ENCODE measurements around the gene NINJ2. TPM values are rescaled to one million over a fixed set of nuclear protein-coding genes. Genes with fewer than 3 reads are reported as not detected.
"Not testable (repeated sequence)": the region's sequence is repeated elsewhere in the genome, so short reads cannot be mapped to it uniquely, and the experiment has no call there.

The NINJ2 gene, protein sequence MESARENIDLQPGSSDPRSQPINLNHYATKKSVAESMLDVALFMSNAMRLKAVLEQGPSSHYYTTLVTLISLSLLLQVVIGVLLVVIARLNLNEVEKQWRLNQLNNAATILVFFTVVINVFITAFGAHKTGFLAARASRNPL
- polyA plus RNA-seq (2013, experiment 1 of 2), result 0.38 TPM
- 0.35 TPM for polyA plus RNA-seq (2013, experiment 2 of 2)

DNA sequence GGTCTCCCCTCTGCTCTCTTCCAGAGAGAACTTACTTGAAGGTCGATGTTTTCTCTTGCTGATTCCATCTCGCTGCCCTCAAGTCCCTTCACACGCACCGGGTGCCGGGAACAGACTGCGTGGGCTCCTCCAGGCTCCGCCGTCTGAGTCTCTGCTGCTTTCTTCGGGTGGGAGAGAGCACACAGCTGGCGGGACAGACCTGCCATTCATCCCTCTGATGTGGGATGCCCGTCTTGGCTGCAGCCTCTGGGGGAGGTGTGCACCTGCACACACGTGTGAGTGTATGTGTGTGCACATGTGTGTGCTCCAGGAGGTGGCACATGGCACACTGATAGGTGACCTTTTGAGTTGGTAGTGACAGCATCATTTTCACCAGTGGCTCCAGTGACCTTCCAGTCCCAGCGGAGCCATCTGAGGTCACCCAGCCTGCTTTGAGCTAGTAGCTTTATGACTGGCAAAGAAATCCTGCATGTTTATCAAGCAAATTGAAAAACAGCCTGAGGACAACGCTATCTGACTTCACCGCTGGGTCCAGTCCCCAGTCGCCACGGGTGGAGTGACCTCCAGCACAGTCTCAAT, at the start of gene NINJ2:
TSS of gene NINJ2 (minus strand) at position 153 of the 579 bp plus-strand sequence. CDS start at position 68, 85 bp downstream.
- Histone ChIP-seq H3K4me2 (ENCODE audit: low read length) (no peak within 1 kb of the TSS), H3K36me3 (ENCODE audit: control insufficient read depth, insufficient read depth, low read length) (no peaks in the 10 kb centered on the region), H3K27ac (ENCODE audit: low read depth, low read length) (no peak within 1 kb of the TSS), H3K4me3 (ENCODE audit: low read length) (no peak within 1 kb of the TSS), H3K4ac (ENCODE audit: low read depth, low read length) (no peak within 1 kb of the TSS), H4K8ac (ENCODE audit: low read depth, low read length) (no peak within 1 kb of the TSS), H2AK5ac (ENCODE audit: low read length) (no peak within 1 kb of the TSS), H3K4me1 (ENCODE audit: control insufficient read depth, low read depth, low read length) (no peaks in the 10 kb centered on the region), H4K5ac (ENCODE audit: low read length) (no peak within 1 kb of the TSS), H2BK5ac (ENCODE audit: low read length) (no peak within 1 kb of the TSS), H3K9ac (ENCODE audit: low read length) (no peak within 1 kb of the TSS), H2BK15ac (replicated peaks; ENCODE audit: low read depth) (no peak within 1 kb of the TSS), H3K79me2 (ENCODE audit: control insufficient read depth, insufficient read depth, low read length) (no peaks in the 10 kb centered on the region), H3K27me3 (ENCODE audit: insufficient read depth, low read length, poor library complexity) (no peaks in the 10 kb centered on the region), H3K56ac (ENCODE audit: low read length) (no peak within 1 kb of the TSS), H3K23ac (ENCODE audit: low read length) (no peak within 1 kb of the TSS), H2BK120ac (ENCODE audit: low read depth, low read length) (no peak within 1 kb of the TSS), H3K18ac (ENCODE audit: low read length) (no peak within 1 kb of the TSS), H3K79me1 (ENCODE audit: low read length) (no peaks in the 10 kb centered on the region)
- no CpG with 5 or more reads among the region's 17 CpGs for WGBS (ENCODE audit: extremely low coverage, insufficient coverage, low lambda C conversion rate)
- DNase-seq, result no peak

DNA sequence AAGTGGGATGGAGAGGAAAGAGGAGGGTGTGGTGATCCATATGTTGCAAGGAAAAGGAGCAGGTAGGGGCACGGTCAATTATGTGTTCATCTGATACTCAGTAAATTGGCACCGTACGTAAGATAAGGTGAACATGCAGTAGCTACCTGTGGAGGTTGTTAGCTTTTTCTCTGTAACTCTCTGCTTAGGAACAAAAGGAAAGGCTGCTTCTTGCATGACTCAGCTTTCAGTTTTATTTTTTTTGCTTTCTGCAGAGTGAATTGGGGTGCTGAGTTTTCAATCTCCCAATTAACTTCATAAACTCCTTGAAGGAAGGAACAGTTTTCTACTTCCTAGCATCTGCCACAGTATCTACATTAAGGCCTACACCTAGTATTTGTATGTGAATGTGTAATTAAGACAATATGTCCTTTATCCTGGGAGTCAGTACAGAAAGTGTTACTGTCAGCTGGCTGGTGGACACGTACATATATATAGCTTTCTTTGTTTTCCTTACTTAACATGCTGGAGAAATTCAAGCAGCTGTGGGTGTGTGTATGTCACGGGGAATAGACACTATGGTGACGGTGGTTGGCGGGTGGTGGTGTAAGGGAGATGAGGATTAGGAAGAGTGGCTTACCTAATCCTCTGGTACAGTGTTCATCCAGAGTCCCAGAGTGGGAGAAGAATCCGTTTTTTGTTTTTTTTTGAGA, 49.1 kb upstream of the NINJ2 start:
- Histone ChIP-seq H3K79me1 (ENCODE audit: low read length) (no peaks in the 10 kb centered on the region), H4K5ac (ENCODE audit: low read length) (no peak overlapping the region), H3K23ac (ENCODE audit: low read length) (no peak overlapping the region), H3K18ac (ENCODE audit: low read length) (no peak overlapping the region), H3K79me2 (ENCODE audit: control insufficient read depth, insufficient read depth, low read length) (no peaks in the 10 kb centered on the region), H3K27me3 (ENCODE audit: insufficient read depth, low read length, poor library complexity) (no peaks in the 10 kb centered on the region), H2BK5ac (ENCODE audit: low read length) (no peak overlapping the region), H2AK5ac (ENCODE audit: low read length) (no peak overlapping the region), H4K8ac (ENCODE audit: low read depth, low read length) (no peak overlapping the region), H3K27ac (ENCODE audit: low read depth, low read length) (no peak overlapping the region), H2BK15ac (replicated peaks; ENCODE audit: low read depth) (no peak overlapping the region), H3K4me2 (ENCODE audit: low read length) (no peak overlapping the region), H3K4me3 (ENCODE audit: low read length) (no peak overlapping the region), H2BK120ac (ENCODE audit: low read depth, low read length) (no peak overlapping the region), H3K9ac (ENCODE audit: low read length) (no peak overlapping the region), H3K4me1 (ENCODE audit: control insufficient read depth, low read depth, low read length) (no peaks in the 10 kb centered on the region), H3K36me3 (ENCODE audit: control insufficient read depth, insufficient read depth, low read length) (no peaks in the 10 kb centered on the region), H3K4ac (ENCODE audit: low read depth, low read length) (no peak overlapping the region), H3K56ac (ENCODE audit: low read length) (no peak overlapping the region)
- peak; percentile 31 for DNase-seq
- no CpG with 5 or more reads among the region's 8 CpGs for WGBS (ENCODE audit: extremely low coverage, insufficient coverage, low lambda C conversion rate)

DNA sequence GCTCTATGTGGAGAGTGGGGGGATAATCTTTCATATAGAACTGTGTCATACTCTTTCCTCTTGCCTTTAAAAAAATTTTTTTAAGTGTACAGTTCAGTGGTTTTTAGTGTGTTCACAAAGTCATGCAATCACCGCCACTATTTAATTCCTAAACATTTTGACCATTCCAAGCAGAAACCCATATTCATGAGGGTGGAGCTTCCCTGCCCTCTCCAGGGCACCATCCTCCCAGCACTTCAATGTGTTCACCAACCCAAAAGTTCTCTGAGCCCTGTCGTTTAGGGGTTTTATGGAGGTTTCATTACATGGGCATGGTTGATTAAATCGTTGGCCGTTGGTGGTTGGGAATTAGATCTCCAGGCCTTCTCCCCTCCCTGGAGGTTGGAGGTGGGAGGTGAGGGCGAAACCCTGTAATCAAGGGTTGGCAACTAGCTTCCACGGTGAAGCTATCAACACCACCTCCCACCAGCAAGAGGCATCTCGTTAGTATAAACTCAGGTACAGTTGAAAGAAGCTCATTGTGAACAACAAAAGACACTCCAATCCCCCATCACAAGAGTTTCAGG, 46.3 kb upstream of the NINJ2 start:
- H3K27ac ChIP-seq (ENCODE audit: low read depth, low read length), result no peak overlapping the region

DNA sequence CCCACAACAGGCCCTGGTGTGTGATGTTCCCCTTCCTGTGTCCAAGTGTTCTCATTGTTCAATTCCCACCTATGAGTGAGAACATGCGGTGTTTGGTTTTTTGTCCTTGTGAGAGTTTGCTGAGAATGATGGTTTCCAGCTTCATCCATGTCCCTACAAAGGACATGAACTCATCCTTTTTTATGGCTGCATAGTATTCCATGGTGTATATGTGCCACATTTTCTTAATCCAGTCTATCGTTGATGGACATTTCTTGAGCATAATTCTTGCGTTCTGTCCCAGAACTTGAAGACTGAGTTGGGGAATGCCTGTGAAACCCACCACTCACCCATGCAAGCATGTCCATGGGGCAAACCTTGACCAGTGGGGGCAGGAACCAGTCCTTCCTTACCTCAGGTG, 44.8 kb upstream of the NINJ2 start:
- WGBS (ENCODE audit: extremely low coverage, insufficient coverage, low lambda C conversion rate), result no CpG with 5 or more reads among the region's 3 CpGs

More for the DNA sequence above, 46.3 kb upstream of the NINJ2 start:
- Histone ChIP-seq H3K4ac (ENCODE audit: low read depth, low read length) (no peak overlapping the region), H3K18ac (ENCODE audit: low read length) (no peak overlapping the region), H3K36me3 (ENCODE audit: control insufficient read depth, insufficient read depth, low read length) (no peaks in the 10 kb centered on the region), H3K4me2 (ENCODE audit: low read length) (no peak overlapping the region), H4K5ac (ENCODE audit: low read length) (no peak overlapping the region), H3K4me1 (ENCODE audit: control insufficient read depth, low read depth, low read length) (no peaks in the 10 kb centered on the region), H2BK5ac (ENCODE audit: low read length) (no peak overlapping the region), H3K9ac (ENCODE audit: low read length) (no peak overlapping the region), H3K79me1 (ENCODE audit: low read length) (no peaks in the 10 kb centered on the region), H3K23ac (ENCODE audit: low read length) (no peak overlapping the region), H3K27me3 (ENCODE audit: insufficient read depth, low read length, poor library complexity) (no peaks in the 10 kb centered on the region), H3K4me3 (ENCODE audit: low read length) (no peak overlapping the region), H3K79me2 (ENCODE audit: control insufficient read depth, insufficient read depth, low read length) (no peaks in the 10 kb centered on the region), H2AK5ac (ENCODE audit: low read length) (no peak overlapping the region), H3K56ac (ENCODE audit: low read length) (no peak overlapping the region), H4K8ac (ENCODE audit: low read depth, low read length) (no peak overlapping the region), H2BK15ac (replicated peaks; ENCODE audit: low read depth) (no peak overlapping the region), H2BK120ac (ENCODE audit: low read depth, low read length) (no peak overlapping the region)
- no CpG with 5 or more reads among the region's 7 CpGs for WGBS (ENCODE audit: extremely low coverage, insufficient coverage, low lambda C conversion rate)
- no peak for DNase-seq

DNA sequence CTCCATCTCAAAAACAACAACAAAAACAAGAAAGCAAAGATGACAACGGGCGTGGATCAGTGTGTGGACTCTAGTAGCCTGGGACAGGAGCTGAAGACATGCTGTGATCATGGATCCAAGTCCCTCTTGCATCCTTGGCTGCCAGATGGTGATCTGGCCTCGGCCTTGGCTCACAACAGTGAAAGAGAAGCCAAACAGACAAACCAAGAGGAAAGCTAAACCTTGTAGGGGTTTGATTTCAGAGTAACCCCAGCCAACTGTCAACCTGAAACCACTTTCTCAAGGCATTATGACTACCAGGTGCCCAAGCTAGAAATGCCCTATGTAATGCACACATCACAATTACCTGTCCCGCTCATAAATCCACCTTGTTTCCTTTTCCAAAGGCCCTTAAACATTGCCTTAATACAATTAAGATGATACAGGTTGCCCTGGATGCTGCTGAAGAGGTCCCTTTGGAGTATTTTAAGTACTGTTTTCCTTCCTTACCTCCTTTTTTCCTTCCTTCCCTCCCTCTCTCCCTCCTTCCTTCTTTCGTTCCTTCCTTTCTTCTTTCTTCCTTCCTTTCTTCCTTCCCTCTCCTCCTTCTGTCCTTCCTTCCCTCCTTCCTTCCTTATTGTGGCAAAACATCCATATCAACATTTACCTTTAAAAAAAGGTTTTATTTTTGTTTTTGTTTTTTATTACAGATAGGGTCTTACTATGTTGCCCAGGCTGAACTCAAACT, 41.4 kb upstream of the NINJ2 start:
- no peaks in the 10 kb centered on the region for H3K4me1 ChIP-seq (ENCODE audit: control insufficient read depth, low read depth, low read length)
- H2BK5ac ChIP-seq (ENCODE audit: low read length), result no peak overlapping the region
- H2BK15ac ChIP-seq (replicated peaks; ENCODE audit: low read depth), result no peak overlapping the region
- no peaks in the 10 kb centered on the region for H3K79me2 ChIP-seq (ENCODE audit: control insufficient read depth, insufficient read depth, low read length)
- H3K56ac ChIP-seq (ENCODE audit: low read length), result no peak overlapping the region
- H3K23ac ChIP-seq (ENCODE audit: low read length), result no peak overlapping the region
- no peak overlapping the region for H3K4me3 ChIP-seq (ENCODE audit: low read length)
- H4K8ac ChIP-seq (ENCODE audit: low read depth, low read length), result no peak overlapping the region
- no peak overlapping the region for H4K5ac ChIP-seq (ENCODE audit: low read length)
- no peak overlapping the region for H3K27ac ChIP-seq (ENCODE audit: low read depth, low read length)
- no peak overlapping the region for H3K18ac ChIP-seq (ENCODE audit: low read length)
- no peaks in the 10 kb centered on the region for H3K36me3 ChIP-seq (ENCODE audit: control insufficient read depth, insufficient read depth, low read length)
- no peaks in the 10 kb centered on the region for H3K27me3 ChIP-seq (ENCODE audit: insufficient read depth, low read length, poor library complexity)
- H2AK5ac ChIP-seq (ENCODE audit: low read length), result no peak overlapping the region
- H2BK120ac ChIP-seq (ENCODE audit: low read depth, low read length), result no peak overlapping the region
- WGBS (ENCODE audit: extremely low coverage, insufficient coverage, low lambda C conversion rate), result no CpG with 5 or more reads among the region's 5 CpGs
- no peak overlapping the region for H3K4ac ChIP-seq (ENCODE audit: low read depth, low read length)
- no peak for DNase-seq
- H3K79me1 ChIP-seq (ENCODE audit: low read length), result no peaks in the 10 kb centered on the region
- no peak overlapping the region for H3K9ac ChIP-seq (ENCODE audit: low read length)
- H3K4me2 ChIP-seq (ENCODE audit: low read length), result no peak overlapping the region

More for the DNA sequence above, 44.8 kb upstream of the NINJ2 start:
- H2BK5ac ChIP-seq (ENCODE audit: low read length); H2BK15ac ChIP-seq (replicated peaks; ENCODE audit: low read depth); H3K56ac ChIP-seq (ENCODE audit: low read length); H3K9ac ChIP-seq (ENCODE audit: low read length); H3K79me1 ChIP-seq (ENCODE audit: low read length); H3K18ac ChIP-seq (ENCODE audit: low read length); H2BK120ac ChIP-seq (ENCODE audit: low read depth, low read length); H3K36me3 ChIP-seq (ENCODE audit: control insufficient read depth, insufficient read depth, low read length); H3K4me2 ChIP-seq (ENCODE audit: low read length); H3K4me3 ChIP-seq (ENCODE audit: low read length); H2AK5ac ChIP-seq (ENCODE audit: low read length); H3K4ac ChIP-seq (ENCODE audit: low read depth, low read length); H3K4me1 ChIP-seq (ENCODE audit: control insufficient read depth, low read depth, low read length); H3K27ac ChIP-seq (ENCODE audit: low read depth, low read length); H4K8ac ChIP-seq (ENCODE audit: low read depth, low read length); H3K79me2 ChIP-seq (ENCODE audit: control insufficient read depth, insufficient read depth, low read length); H3K23ac ChIP-seq (ENCODE audit: low read length); H4K5ac ChIP-seq (ENCODE audit: low read length); DNase-seq; H3K27me3 ChIP-seq (ENCODE audit: insufficient read depth, low read length, poor library complexity): not testable (repeated sequence)
